K562 (cell line): ENCODE measurements around the gene CCDC9B. TPM values are rescaled to one million over a fixed set of nuclear protein-coding genes. Genes with fewer than 3 reads are reported as not detected.

Experiments
- BRD4 ChIP-seq: fragments of 200-600 bp; sonication (generic); IDR thresholded peaks from 2 replicates; pipeline ENCODE4 v1.6.1; 2017; ENCODE audit warnings: inconsistent platforms
- PHF20 ChIP-seq: fragments of 450-650 bp; IDR thresholded peaks from 2 replicates; pipeline ENCODE4 v1.6.1; 2018; ENCODE audit not compliant: partially characterized antibody
- TCF7 ChIP-seq: sonication (generic); IDR thresholded peaks from 2 replicates; pipeline ENCODE4 v1.6.1; 2016; ENCODE audit warnings: antibody characterized with exemption, borderline replicate concordance
- ZBTB1 ChIP-seq: sonication (generic); formaldehyde crosslinking; IDR thresholded peaks from 2 replicates; pipeline ENCODE4 v1.8.1; 2023; ENCODE audit warnings: missing genetic modification reagents, low read depth, mild to moderate bottlenecking, borderline replicate concordance
- ZKSCAN1 ChIP-seq: fragments of 150-350 bp; IDR thresholded peaks from 2 replicates; pipeline ENCODE4 v1.6.1; 2016; ENCODE audit warnings: low read depth, low read length
- ZNF133 ChIP-seq: fragments of 250-450 bp; sonication (Bioruptor Pico); IDR thresholded peaks from 2 replicates; pipeline ENCODE4 v1.4.0; 2020; ENCODE audit warnings: mild to moderate bottlenecking
- ZNF239 ChIP-seq: fragments of 250-450 bp; sonication (Bioruptor Pico); IDR thresholded peaks from 2 replicates; pipeline ENCODE4 v1.4.0; 2020; ENCODE audit warnings: mild to moderate bottlenecking
- polyA plus RNA-seq, 8 experiments: library from polyadenylated mRNA; depleted of rRNA in 4 of 8; stranded (reverse) in 5 of 8; unstranded in 3 of 8; fragments of >200 nt; fragmentation: Nextera tagmentation in 2 of 8; fragmentation: Illumina TruSeq in 1 of 8; extraction: Ambion mirVana in 2 of 8; extraction: Trizol in 1 of 8; gene quantifications; 2 replicates each; pipeline versions ENCODE4 v1.2.1 to v1.2.3, GENCODE V29; 2011 to 2014; ENCODE audit warnings: inconsistent platforms in 1 of 8, missing spikeins in 1 of 8
- total RNA-seq, 7 experiments: library from RNA; depleted of rRNA in 6 of 7; stranded (reverse); fragments of >200 nt in 6 of 7; fragmentation: Illumina TruSeq in 2 of 7; extraction: Trizol in 2 of 7; gene quantifications; 2 replicates each; pipeline versions ENCODE4 v1.2.1 to v1.2.3, GENCODE V29; 2011 to 2021; ENCODE audit warnings: low replicate concordance in 1 of 7
- TF ChIP-seq, protein P1 (sequence below): sonication (generic); formaldehyde crosslinking; IDR thresholded peaks from 2 replicates; pipeline ENCODE4 v1.8.1; 2023; ENCODE audit warnings: missing genetic modification reagents, mild to moderate bottlenecking, borderline replicate concordance
- TF ChIP-seq, protein P2 (sequence below): fragments of 250-450 bp; sonication (Bioruptor Pico); IDR thresholded peaks from 2 replicates; pipeline ENCODE4 v1.8.0; 2021; ENCODE audit warnings: borderline replicate concordance, mild to moderate bottlenecking, moderate library complexity; ENCODE audit not compliant: poor library complexity, severe bottlenecking
- TF ChIP-seq, protein P3 (sequence below): fragments of 250-450 bp; sonication (Bioruptor Pico); IDR thresholded peaks from 2 replicates; pipeline ENCODE4 v1.5.0; 2021; ENCODE audit warnings: mild to moderate bottlenecking, moderate library complexity
- TF ChIP-seq, protein P4 (sequence below): fragments of 450-650 bp; formaldehyde crosslinking; IDR thresholded peaks from 2 replicates; pipeline ENCODE4 v1.4.0; 2020; ENCODE audit warnings: mild to moderate bottlenecking, moderate library complexity
- TF ChIP-seq, protein P5 (sequence below): sonication (generic); formaldehyde crosslinking; IDR thresholded peaks from 2 replicates; pipeline ENCODE4 v1.8.0; 2022; ENCODE audit warnings: mild to moderate bottlenecking, missing genetic modification reagents

Gene CCDC9B
- total and polyA plus RNA-seq, 9 of the 15 experiments (the other 6 are each of a cell fraction or from before 2014, with no cell fraction given), result 0.01 to 0.47 (median 0.15) TPM; not detected in 1

DNA sequence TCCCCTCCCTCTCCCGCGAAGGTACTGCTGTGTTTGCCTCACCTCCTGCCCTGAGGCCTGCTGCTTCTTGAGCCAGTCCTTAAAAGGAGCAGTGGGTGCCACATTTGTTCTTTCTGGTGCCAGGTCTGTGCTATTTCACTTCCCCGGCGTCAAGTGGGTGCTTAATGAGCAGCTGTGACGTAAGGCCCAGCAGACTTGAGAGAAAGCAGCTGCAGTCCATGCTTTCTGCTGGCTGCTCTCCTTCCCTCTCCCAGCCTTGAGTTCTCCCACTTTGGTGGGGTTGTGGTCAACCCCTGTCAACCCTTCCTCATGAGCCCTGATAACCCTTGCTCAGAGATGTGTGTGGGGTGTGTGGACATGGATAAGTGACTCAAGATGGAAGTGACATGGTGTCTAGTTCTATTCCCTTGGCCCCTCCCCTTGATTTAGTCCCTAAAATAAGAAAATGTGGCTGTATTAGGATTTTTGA, 10.3 kb downstream of the CCDC9B start (continued):
- peak; percentile 48; the same call in 1 of the 2 replicates for TF ChIP-seq ZBTB1 (CRISPR knock-in tag)
- TF ChIP-seq, protein P1, sequence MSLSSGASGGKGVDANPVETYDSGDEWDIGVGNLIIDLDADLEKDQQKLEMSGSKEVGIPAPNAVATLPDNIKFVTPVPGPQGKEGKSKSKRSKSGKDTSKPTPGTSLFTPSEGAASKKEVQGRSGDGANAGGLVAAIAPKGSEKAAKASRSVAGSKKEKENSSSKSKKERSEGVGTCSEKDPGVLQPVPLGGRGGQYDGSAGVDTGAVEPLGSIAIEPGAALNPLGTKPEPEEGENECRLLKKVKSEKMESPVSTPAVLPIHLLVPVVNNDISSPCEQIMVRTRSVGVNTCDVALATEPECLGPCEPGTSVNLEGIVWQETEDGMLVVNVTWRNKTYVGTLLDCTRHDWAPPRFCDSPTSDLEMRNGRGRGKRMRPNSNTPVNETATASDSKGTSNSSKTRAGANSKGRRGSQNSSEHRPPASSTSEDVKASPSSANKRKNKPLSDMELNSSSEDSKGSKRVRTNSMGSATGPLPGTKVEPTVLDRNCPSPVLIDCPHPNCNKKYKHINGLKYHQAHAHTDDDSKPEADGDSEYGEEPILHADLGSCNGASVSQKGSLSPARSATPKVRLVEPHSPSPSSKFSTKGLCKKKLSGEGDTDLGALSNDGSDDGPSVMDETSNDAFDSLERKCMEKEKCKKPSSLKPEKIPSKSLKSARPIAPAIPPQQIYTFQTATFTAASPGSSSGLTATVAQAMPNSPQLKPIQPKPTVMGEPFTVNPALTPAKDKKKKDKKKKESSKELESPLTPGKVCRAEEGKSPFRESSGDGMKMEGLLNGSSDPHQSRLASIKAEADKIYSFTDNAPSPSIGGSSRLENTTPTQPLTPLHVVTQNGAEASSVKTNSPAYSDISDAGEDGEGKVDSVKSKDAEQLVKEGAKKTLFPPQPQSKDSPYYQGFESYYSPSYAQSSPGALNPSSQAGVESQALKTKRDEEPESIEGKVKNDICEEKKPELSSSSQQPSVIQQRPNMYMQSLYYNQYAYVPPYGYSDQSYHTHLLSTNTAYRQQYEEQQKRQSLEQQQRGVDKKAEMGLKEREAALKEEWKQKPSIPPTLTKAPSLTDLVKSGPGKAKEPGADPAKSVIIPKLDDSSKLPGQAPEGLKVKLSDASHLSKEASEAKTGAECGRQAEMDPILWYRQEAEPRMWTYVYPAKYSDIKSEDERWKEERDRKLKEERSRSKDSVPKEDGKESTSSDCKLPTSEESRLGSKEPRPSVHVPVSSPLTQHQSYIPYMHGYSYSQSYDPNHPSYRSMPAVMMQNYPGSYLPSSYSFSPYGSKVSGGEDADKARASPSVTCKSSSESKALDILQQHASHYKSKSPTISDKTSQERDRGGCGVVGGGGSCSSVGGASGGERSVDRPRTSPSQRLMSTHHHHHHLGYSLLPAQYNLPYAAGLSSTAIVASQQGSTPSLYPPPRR (CRISPR knock-in tag), result no peak
- TF ChIP-seq PHF20, result no peak
- TF ChIP-seq ZKSCAN1, result no peak
- no peak for TF ChIP-seq ZNF239
- TF ChIP-seq, protein P2, sequence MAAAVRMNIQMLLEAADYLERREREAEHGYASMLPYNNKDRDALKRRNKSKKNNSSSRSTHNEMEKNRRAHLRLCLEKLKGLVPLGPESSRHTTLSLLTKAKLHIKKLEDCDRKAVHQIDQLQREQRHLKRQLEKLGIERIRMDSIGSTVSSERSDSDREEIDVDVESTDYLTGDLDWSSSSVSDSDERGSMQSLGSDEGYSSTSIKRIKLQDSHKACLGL (CRISPR knock-in tag), result no peak
- TF ChIP-seq, protein P3, sequence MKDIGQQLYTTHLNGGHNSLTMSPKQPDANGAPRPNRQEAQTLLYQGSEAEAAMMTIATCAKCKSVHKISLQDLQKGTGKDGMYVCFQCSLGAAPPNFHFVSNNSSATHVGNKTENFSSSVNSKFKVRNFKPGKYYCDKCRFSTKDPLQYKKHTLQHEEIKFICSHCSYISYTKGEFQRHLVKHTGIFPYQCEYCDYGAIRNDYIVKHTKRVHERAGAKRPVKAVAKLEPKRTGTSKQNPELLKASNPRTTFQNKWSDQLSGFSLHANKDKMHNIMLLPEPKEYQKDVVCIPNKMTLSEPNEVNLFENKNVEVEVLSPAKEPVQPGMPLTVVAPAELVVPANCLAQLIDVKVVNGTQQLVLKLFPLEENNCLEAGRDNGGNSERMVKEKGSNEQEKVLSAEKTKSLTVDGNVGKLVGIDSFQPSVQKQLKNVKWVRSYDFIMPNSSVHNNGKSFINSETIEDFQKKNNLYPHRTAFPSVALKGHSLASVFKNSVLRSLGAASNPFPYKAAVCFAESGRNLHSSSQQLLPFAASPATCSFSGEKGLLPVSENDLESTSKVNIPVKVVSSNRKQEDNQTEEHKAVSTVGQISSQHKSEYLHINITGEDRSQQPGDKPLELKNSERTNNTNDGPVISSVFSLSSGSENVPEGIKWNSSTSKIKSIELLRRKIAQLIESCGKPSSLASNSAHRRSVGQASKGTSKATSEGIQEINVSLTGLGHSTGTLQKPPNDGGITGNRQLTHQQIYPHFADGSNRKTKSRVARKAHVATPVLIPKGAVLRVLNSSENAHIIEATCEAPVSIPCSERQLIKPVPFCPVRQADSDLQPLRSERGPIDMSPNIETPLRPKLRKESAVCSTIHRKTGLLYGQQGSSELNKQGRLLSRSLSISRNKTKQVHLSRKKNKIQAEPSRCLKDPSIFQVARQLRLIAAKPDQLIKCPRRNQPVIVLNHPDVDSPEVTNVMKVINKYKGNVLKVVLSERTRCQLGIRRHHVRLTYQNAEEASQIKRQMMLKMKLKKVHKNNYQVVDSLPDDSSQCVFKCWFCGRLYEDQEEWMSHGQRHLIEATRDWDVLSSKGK (CRISPR knock-in tag), result no peak
- no peak for TF ChIP-seq BRD4
- TF ChIP-seq, protein P4, sequence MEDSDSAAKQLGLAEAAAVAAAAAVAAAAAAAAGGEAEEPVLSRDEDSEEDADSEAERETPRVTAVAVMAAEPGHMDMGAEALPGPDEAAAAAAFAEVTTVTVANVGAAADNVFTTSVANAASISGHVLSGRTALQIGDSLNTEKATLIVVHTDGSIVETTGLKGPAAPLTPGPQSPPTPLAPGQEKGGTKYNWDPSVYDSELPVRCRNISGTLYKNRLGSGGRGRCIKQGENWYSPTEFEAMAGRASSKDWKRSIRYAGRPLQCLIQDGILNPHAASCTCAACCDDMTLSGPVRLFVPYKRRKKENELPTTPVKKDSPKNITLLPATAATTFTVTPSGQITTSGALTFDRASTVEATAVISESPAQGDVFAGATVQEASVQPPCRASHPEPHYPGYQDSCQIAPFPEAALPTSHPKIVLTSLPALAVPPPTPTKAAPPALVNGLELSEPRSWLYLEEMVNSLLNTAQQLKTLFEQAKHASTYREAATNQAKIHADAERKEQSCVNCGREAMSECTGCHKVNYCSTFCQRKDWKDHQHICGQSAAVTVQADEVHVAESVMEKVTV (CRISPR knock-in tag), result no peak
- TF ChIP-seq, protein P5, sequence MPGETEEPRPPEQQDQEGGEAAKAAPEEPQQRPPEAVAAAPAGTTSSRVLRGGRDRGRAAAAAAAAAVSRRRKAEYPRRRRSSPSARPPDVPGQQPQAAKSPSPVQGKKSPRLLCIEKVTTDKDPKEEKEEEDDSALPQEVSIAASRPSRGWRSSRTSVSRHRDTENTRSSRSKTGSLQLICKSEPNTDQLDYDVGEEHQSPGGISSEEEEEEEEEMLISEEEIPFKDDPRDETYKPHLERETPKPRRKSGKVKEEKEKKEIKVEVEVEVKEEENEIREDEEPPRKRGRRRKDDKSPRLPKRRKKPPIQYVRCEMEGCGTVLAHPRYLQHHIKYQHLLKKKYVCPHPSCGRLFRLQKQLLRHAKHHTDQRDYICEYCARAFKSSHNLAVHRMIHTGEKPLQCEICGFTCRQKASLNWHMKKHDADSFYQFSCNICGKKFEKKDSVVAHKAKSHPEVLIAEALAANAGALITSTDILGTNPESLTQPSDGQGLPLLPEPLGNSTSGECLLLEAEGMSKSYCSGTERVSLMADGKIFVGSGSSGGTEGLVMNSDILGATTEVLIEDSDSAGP (CRISPR knock-in tag), result no peak
- TF ChIP-seq ZNF133 (CRISPR knock-in tag), result no peak
- TF ChIP-seq TCF7, result no peak
